SJSA1 (cell line): ENCODE results near the gene ZNF43. TPM values are rescaled to one million over a fixed set of nuclear protein-coding genes. Genes with fewer than 3 reads are reported as not detected.
"Not testable (repeated sequence)": the region's sequence is repeated elsewhere in the genome, so short reads cannot be mapped to it uniquely, and the experiment has no call there.

ENCODE experiments used
- DNase-seq, 2 experiments: peaks; one replicate each; pipeline ENCODE4 v3.0.0-alpha.2; 2015 to 2020; ENCODE audit warnings: low spot score in 2 of 2, low read depth in 1 of 2
- H3K27ac ChIP-seq: fragments of 250-450 bp; sonication (Bioruptor Pico); 2 replicates; pipeline ENCODE4 v1.5.1; 2020; ENCODE audit warnings: mild to moderate bottlenecking, moderate library complexity
- H3K27me3 ChIP-seq: fragments of 250-450 bp; sonication (Bioruptor Pico); replicated peaks from 2 replicates; pipeline ENCODE4 v1.5.1; 2020; ENCODE audit warnings: mild to moderate bottlenecking, moderate library complexity
- H3K36me3 ChIP-seq: fragments of 250-450 bp; sonication (Bioruptor Pico); 2 replicates; pipeline ENCODE4 v1.5.1; 2020; ENCODE audit warnings: mild to moderate bottlenecking
- H3K4me1 ChIP-seq: fragments of 250-450 bp; sonication (Bioruptor Pico); replicated peaks from 2 replicates; pipeline ENCODE4 v1.6.1; 2021; ENCODE audit warnings: mild to moderate bottlenecking
- H3K4me3 ChIP-seq: fragments of 250-450 bp; sonication (Bioruptor Pico); 2 replicates; pipeline ENCODE4 v1.5.1; 2020; ENCODE audit warnings: mild to moderate bottlenecking
- H3K9me3 ChIP-seq: fragments of 250-450 bp; sonication (Bioruptor Pico); replicated peaks from 2 replicates; pipeline ENCODE4 v1.5.1; 2020; ENCODE audit warnings: mild to moderate bottlenecking
- total RNA-seq: library from RNA; depleted of rRNA; stranded (reverse); fragments of >200 nt; shearing (Covaris generic); gene quantifications from 2 replicates; pipeline ENCODE4 v1.2.3, GENCODE V29; 2014

ZNF43 gene
- total RNA-seq, 1 experiment from 2014 or later: 3.9 TPM

DNA sequence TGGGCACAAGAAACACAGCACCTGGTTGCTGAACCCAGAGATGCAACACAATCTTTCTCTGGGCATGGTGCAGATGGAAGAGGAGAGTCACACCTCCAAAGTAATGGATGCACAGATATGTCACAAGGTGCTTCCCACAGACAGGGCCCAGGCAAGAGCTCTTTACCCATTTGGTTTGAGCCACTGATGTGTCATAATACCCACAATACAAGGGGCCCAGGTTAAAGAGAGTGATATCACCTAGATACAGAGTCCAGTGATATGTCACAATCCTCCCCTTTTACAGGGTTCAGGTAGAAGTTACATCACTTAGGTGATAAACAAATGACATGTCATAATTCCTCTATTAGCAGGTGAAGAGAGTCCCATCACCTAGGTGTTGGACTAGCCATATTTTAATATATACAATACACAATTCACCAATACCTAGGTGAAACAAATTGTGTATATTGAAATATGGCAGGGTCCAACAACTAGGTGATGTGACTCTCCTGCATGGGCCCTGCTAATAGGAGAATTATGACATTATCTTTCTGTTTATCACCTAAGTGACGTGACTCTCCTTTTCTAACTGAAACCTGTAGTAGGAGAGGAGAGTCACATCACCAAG lies 5.6 kb upstream of the ZNF43 start:
- DNase-seq: no peak
- H3K9me3 ChIP-seq: peaks cover 17% of the 10 kb centered on the region; the same call in 1 of the 2 replicates
- H3K4me1 ChIP-seq: no peaks in the 10 kb centered on the region
- no peak overlapping the region for H3K27ac ChIP-seq
- no peak overlapping the region for H3K4me3 ChIP-seq
- peaks cover 4% of the 10 kb centered on the region for H3K36me3 ChIP-seq
- H3K27me3 ChIP-seq: no peaks in the 10 kb centered on the region

DNA sequence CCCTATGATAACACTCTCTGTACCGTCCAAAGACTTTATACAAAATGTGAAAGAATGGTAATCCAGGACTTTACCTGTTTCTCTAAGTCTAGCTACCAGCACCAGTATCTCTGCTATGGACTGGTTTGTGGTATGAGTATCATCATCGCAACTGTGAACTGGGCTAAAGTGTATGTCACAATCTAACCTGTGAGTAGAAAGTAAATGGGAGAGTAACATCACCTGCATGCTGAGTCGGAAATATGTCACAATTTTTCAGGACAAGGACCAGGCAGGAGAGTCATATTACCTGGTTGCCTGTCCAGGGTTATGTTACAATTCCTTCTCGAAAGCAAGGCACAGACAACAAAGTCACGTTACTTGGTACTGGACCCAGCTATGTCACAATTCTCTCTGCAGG lies 5.1 kb upstream of the ZNF43 start:
- Histone ChIP-seq H3K4me3 (no peak overlapping the region), H3K27me3 (no peaks in the 10 kb centered on the region), H3K36me3 (peaks cover 4% of the 10 kb centered on the region), H3K4me1 (no peaks in the 10 kb centered on the region), H3K9me3 (peaks cover 14% of the 10 kb centered on the region; the same call in 1 of the 2 replicates), H3K27ac (no peak overlapping the region)
- DNase-seq: no peak

GRCh38 chr19:21839976-21840375 lies 4.0 kb upstream of the ZNF43 start:
- Histone ChIP-seq H3K4me1 (no peaks in the 10 kb centered on the region), H3K4me3 (no peak overlapping the region)
- DNase-seq: no peak

DNA sequence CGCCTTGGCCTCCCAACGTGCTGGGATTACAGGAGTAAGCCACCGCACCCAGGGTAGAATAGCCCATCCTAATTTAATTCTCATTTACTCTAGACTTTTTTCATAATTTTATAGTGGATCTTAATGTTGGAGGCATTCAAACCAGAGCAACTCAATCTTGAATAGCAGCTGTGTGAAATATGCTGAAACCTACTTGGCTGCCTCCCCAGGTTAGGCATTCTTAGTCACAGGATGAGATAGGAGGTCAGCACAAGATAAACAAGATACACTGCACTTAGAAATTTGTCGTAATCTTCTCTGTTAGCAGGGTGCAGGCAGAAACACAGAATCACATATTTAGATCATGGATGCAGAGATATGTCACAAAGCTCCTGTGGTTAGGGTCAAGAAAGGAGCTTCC lies 2.7 kb upstream of the ZNF43 start:
- peaks cover 12% of the 10 kb centered on the region; the same call in 1 of the 2 replicates for H3K9me3 ChIP-seq
- H3K27me3 ChIP-seq: no peaks in the 10 kb centered on the region
- no peak overlapping the region for H3K27ac ChIP-seq
- H3K4me1 ChIP-seq: no peaks in the 10 kb centered on the region
- no peak for DNase-seq
- no peak overlapping the region for H3K4me3 ChIP-seq
- peaks cover 4% of the 10 kb centered on the region for H3K36me3 ChIP-seq

More at GRCh38 chr19:21839976-21840375, 4.0 kb upstream of the ZNF43 start:
- Histone ChIP-seq H3K27ac (no peak overlapping the region), H3K36me3 (peaks cover 4% of the 10 kb centered on the region), H3K9me3 (peaks cover 12% of the 10 kb centered on the region; the same call in 1 of the 2 replicates), H3K27me3 (no peaks in the 10 kb centered on the region)

DNA sequence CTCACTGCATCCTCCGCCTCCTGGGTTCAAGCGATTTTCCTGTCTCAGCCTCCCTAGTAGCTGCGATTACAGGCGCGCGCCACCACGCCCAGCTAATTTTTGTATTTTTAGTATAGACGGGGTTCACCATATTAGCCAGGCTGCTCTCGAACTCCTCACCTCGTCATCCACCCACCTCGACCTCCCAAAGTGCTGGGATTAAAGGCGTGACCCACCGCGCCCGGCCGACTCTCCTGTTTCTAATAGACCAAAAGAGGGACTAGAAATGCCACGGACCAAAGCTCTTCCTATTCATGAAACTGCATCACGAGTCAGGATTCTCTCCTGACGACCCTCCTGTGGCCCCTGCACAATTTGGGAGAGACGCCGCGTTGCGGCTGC lies 563 bp downstream of the ZNF43 start:
- no peak for DNase-seq
- no peaks in the 10 kb centered on the region for H3K27me3 ChIP-seq
- peaks cover 5% of the 10 kb centered on the region; the same call in 1 of the 2 replicates for H3K9me3 ChIP-seq
- peak overlapping the region; percentile 55; the same call in 1 of the 2 replicates for H3K27ac ChIP-seq
- peak overlapping the region; percentile 43 for H3K4me3 ChIP-seq
- no peaks in the 10 kb centered on the region for H3K36me3 ChIP-seq
- H3K4me1 ChIP-seq: no peaks in the 10 kb centered on the region

DNA sequence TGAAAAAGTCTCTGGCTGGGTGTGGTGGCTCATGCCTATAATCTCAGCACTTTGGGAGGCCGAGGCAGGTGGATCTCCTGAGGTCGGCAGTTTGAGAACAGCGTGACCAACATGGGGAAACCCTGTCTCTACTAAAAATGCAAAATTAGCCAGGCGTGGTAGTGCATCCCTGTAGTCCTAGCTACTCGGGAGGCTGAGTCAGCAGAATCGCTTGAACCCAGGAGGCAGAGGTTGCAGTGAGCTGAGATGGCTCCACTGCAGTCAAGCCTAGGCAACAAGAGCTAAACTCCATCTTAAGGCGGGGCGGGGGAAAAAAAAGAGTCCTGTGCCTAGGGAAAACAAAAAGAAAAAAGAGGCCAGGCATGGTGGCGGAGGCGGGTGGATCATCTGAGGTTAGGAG lies 2.2 kb downstream of the ZNF43 start:
- Histone ChIP-seq H3K4me1 (no peaks in the 10 kb centered on the region), H3K4me3 (no peak overlapping the region), H3K9me3 (peaks cover 3% of the 10 kb centered on the region; the same call in 1 of the 2 replicates), H3K36me3 (no peaks in the 10 kb centered on the region), H3K27ac (no peak overlapping the region), H3K27me3 (no peaks in the 10 kb centered on the region)
- DNase-seq: no peak

GRCh38 chr19:21824679-21825078 lies 11.3 kb downstream of the ZNF43 start:
- no peaks in the 10 kb centered on the region for H3K27me3 ChIP-seq
- no peak overlapping the region for H3K4me3 ChIP-seq
- peaks cover 10% of the 10 kb centered on the region; the same call in 1 of the 2 replicates for H3K9me3 ChIP-seq
- H3K4me1 ChIP-seq: no peaks in the 10 kb centered on the region
- no peaks in the 10 kb centered on the region for H3K36me3 ChIP-seq
- no peak for DNase-seq
- no peak overlapping the region for H3K27ac ChIP-seq

DNA sequence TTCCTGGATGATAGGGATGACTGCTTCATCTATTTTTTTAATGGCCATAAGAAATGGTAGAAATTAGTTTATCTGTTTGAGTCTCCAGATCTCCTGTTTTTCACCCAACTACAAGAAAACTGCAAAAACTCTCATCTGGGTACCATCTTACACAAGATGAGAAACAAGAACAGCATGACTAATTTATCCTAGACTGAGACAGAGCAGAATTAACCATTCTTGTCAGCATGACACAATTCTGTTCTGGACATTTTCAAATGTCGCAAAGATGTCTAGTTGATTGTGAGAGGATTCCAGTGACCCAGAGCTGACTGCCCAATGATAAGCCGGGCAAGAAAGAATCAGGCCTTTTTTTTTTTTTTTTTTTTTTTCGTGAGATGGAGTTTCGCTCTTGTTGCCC lies 12.8 kb downstream of the ZNF43 start:
- H3K4me1 ChIP-seq: no peaks in the 10 kb centered on the region
- no peaks in the 10 kb centered on the region for H3K27me3 ChIP-seq
- H3K4me3 ChIP-seq: no peak overlapping the region
- no peak overlapping the region for H3K27ac ChIP-seq
- no peaks in the 10 kb centered on the region for H3K36me3 ChIP-seq
- peaks cover 9% of the 10 kb centered on the region; the same call in 1 of the 2 replicates for H3K9me3 ChIP-seq
- DNase-seq: no peak

- Histone ChIP-seq H3K9me3 (peaks cover 13% of the 10 kb centered on the region), H3K36me3 (no peaks in the 10 kb centered on the region; the same call in 1 of the 2 replicates)
These were observed 23.5 kb downstream of the ZNF43 start for GRCh38 chr19:21812448-21812847.

GRCh38 chr19:21808400-21809000 lies 27.5 kb downstream of the ZNF43 start:
- not testable (repeated sequence) for H3K36me3 ChIP-seq, H3K27me3 ChIP-seq, H3K4me1 ChIP-seq, H3K4me3 ChIP-seq, DNase-seq, H3K27ac ChIP-seq
- peaks cover 13% of the 10 kb centered on the region for H3K9me3 ChIP-seq

More at GRCh38 chr19:21812448-21812847, 23.5 kb downstream of the ZNF43 start:
- Histone ChIP-seq H3K27me3 (no peaks in the 10 kb centered on the region), H3K4me1 (no peaks in the 10 kb centered on the region), H3K4me3 (no peak overlapping the region), H3K27ac (no peak overlapping the region)
- no peak for DNase-seq

GRCh38 chr19:21789466-21790085 lies 46.4 kb downstream of the ZNF43 start:
- no peak for DNase-seq
- Histone ChIP-seq H3K4me1 (no peaks in the 10 kb centered on the region), H3K9me3 (peaks cover 2% of the 10 kb centered on the region; the same call in 1 of the 2 replicates), H3K36me3 (no peaks in the 10 kb centered on the region), H3K27ac (no peak overlapping the region), H3K27me3 (no peaks in the 10 kb centered on the region), H3K4me3 (no peak overlapping the region)

GRCh38 chr19:21786936-21787335 lies 49.0 kb downstream of the ZNF43 start:
- DNase-seq: no peak

GRCh38 chr19:21775792-21776191 lies 60.2 kb downstream of the ZNF43 start:
- not testable (repeated sequence) for H3K27me3 ChIP-seq, H3K9me3 ChIP-seq, H3K4me1 ChIP-seq, H3K27ac ChIP-seq, DNase-seq, H3K36me3 ChIP-seq, H3K4me3 ChIP-seq

More at GRCh38 chr19:21786936-21787335, 49.0 kb downstream of the ZNF43 start:
- Histone ChIP-seq H3K27ac (no peak overlapping the region), H3K4me3 (no peak overlapping the region), H3K36me3 (no peaks in the 10 kb centered on the region), H3K4me1 (no peaks in the 10 kb centered on the region), H3K9me3 (peaks cover 2% of the 10 kb centered on the region; the same call in 1 of the 2 replicates), H3K27me3 (no peaks in the 10 kb centered on the region)
